Regular cardiac myocyte (primary cell): ENCODE results near the gene DHDDS. TPM values are rescaled to one million over a fixed set of nuclear protein-coding genes. Genes with fewer than 3 reads are reported as not detected.

Experiments used
- total RNA-seq: library from RNA; depleted of rRNA; stranded (reverse); fragments of >200 nt; gene quantifications from 2 replicates; pipeline ENCODE4 v1.2.3, GENCODE V29; 2014

The DHDDS gene, protein sequence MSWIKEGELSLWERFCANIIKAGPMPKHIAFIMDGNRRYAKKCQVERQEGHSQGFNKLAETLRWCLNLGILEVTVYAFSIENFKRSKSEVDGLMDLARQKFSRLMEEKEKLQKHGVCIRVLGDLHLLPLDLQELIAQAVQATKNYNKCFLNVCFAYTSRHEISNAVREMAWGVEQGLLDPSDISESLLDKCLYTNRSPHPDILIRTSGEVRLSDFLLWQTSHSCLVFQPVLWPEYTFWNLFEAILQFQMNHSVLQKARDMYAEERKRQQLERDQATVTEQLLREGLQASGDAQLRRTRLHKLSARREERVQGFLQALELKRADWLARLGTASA
- total RNA-seq: 54.4 and 60.6 TPM in 2 replicates

DNA sequence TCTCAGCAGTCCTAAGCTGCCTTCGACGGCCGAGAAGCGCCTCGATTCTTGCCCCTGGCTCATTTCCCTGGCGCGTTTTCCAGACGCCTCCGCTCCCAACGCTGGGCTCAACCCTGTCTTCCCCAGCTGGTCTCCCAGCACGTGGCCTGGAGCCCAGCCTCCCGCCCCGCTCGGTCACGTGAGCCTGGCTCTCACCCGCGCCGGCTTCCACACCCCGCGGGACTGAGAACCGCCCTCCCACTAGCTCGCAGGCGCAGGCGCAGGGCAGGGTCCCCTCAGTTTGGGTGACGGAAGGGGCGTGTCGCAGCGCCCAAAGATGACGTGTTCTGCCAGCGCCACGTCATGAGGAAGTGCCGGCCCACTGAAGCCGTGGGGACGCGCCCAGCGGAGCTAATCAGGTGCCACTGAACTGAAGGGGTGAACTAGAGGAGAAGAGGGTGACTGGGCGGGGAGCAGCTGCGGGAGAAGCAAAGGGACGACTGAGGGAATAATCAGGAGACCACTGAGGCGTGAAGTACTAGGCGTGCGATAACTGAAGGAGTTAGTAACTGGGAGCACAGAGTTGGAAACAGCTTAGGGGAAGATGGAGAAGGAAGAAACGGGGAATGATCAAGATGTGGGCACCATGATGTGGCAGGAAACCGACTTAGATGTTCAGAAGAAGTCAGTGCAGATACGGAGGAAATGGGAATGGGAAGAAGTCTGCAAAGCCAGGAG, at the start of gene DHDDS:
TSS of gene DHDDS (plus strand) at position 343 of the 717 bp plus-strand sequence. CDS start 625 bp downstream, outside the sequence.

GRCh38 chr1:26410706-26411623, 21.2 kb upstream of the DHDDS start, which contains the start of gene LIN28A:
LIN28A (plus strand) TSS chr1:26410817; CDS start chr1:26410892, 75 bp downstream.

GRCh38 chr1:26472320-26472900, 40.3 kb downstream of the DHDDS start, which contains the start of gene HMGN2:
HMGN2 (plus strand) TSS chr1:26472440; CDS start chr1:26472613, 173 bp downstream.

Other genes with a start within 250 kb of the DHDDS start
- gene CATSPER4, start 241.7 kb upstream of the DHDDS start, total RNA-seq: not detected in 2 replicates
- gene CEP85, start 198.1 kb upstream of the DHDDS start, total RNA-seq: 7.3 and 11.1 TPM in 2 replicates
- 20.9 and 22.8 TPM in 2 replicates for gene SH3BGRL3, start 152.2 kb upstream of the DHDDS start, total RNA-seq
- gene UBXN11, start 125.7 kb upstream of the DHDDS start, total RNA-seq: 2.3 and 3.1 TPM in 2 replicates
- not detected in 2 replicates for gene CD52, start 114.4 kb upstream of the DHDDS start, total RNA-seq
- gene CRYBG2, start 78.2 kb upstream of the DHDDS start, total RNA-seq: under 0.01 TPM in 1 of 2 replicates, not detected in the other
- not detected in 2 replicates for gene ZNF683, start 59.6 kb upstream of the DHDDS start, total RNA-seq
- not detected in 2 replicates for gene LIN28A, start 21.5 kb upstream of the DHDDS start, total RNA-seq
- gene HMGN2, start 40.1 kb downstream of the DHDDS start, total RNA-seq: 123 and 354 TPM in 2 replicates
- gene RPS6KA1, start 97.4 kb downstream of the DHDDS start, total RNA-seq: 4.2 and 4.5 TPM in 2 replicates